ENCODE data around the gene CCDC124.
A peak's percentile ranks its signal among the peaks of the same experiment; 100 is the strongest.

Gene CCDC124

DNA sequence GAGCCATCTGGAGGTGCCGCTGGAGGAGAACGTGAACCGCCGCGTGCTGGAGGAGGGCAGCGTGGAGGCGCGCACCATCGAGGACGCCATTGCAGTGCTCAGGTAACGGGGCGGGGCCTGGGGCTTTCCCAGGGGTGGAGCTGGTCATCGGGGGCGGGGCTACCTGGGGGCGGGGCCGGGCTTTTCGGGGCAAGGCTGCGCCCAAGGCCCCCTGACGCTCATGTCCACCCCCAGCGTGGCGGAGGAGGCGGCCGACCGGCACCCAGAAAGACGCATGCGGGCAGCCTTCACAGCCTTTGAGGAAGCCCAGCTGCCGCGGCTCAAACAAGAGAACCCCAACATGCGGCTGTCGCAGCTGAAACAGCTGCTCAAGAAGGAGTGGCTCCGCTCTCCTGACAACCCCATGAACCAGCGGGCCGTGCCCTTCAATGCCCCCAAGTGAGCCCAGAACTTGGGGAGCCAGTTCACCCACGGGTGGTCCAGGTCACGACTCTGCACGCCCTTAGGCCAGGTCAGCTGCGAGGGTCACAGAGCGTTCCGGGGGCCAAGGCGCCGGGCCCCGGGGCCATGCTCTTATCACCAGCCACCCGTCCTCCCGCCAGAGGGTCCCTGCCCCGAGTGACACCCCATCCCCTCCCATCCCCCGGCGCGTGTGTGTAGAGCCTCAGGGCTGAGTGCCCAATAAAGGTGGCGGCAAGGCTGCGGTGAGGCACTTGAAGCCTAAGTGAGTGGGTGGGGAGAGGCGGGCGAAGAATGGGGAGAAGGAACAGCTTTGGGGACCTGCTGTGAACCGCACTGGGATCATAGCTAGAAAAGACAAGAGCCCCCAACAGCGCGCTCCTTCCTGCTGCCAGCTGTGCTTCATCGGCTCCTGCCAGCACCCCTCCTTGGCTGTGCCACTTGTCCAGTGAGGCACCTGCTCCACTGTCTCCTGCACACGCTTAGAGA lies 10.7 kb downstream of the CCDC124 start:
- Mint-ChIP-seq H3K27me3 (no peaks in the 10 kb centered on the region), H3K27ac (no peak overlapping the region), H3K4me1 (ENCODE audit: low read depth in 2 of 2) (peaks cover 13 to 18% of the 10 kb centered on the region in 2 donors), H3K9me3 (no peaks in the 10 kb centered on the region), H3K36me3 (ENCODE audit: insufficient read depth) (peaks cover 52% of the 10 kb centered on the region), H3K4me3 (no peak overlapping the region)
- DNase-seq (no peak), ATAC-seq (replicated peaks) (no peak)

DNA sequence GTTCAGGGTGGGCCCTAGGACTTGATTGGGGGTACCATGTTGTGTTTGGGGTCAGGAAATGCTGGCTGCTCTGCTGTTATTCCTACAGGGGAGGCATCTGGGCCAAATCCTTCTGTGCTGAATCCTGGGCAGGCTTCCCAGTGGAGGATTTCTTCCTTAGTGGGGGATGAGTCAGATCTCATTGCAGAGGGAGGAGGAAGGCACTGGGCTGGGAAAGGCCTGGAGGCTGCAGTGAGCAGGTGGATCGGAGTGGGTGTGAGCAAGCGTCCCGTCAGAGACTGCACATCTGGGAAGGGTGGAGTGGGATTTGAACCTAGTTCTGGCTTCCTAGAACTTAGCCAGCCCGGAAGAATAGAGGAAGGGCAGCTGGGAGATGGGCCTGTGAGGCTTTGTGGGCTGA lies 11.5 kb downstream of the CCDC124 start:
- DNase-seq, result no peak

DNA sequence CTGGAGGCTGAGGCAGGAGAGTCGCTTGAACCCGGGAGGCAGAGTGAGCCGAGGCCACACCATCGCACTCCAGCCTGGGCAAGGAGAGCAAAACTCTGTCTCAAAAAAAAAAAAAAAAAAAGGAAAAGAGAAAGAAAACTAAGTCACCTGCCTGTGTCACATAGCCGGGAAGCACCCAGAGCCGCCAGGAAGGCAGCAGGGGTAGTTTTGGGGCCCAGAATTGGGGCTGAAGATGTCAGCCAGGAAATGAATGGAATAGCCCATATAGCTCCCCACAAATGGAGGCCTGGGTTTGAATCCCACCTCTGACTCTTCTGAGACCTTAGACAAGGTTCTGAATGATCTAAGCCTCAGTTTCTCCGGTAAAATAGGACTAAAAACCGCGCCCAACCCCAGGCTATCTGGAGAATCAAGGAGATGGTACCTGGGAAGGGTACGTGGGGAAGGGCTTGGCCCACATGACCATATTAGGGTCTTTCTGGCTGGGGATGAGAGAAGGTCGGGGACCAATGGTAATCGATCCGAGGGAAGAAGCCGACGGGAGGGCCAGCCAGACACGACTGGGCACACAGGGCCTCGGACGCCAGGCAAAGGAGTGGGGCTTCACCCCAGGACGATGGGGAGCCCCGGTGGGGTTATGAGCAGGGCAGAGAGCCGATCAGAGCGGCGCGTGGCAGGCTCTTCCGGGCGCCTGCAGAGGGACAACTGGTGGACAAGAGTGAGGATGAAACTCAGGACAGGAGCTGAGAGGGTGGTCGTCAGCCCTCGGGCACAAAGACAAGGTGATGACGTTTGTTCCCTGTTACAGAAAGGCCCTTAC lies 14.4 kb downstream of the CCDC124 start:
- H3K27ac Mint-ChIP-seq, result peak overlapping the region; percentile 95 to 98
- DNase-seq, result no peak
- peaks cover 35 to 40% of the 10 kb centered on the region in 2 donors for H3K4me1 Mint-ChIP-seq (ENCODE audit: low read depth in 2 of 2)
- no peaks in the 10 kb centered on the region for H3K9me3 Mint-ChIP-seq
- peaks cover 25 to 35% of the 10 kb centered on the region in 2 donors for H3K27me3 Mint-ChIP-seq
- peak overlapping the region; percentile 86 to 87 for H3K4me3 Mint-ChIP-seq
- peaks cover 48% of the 10 kb centered on the region for H3K36me3 Mint-ChIP-seq (ENCODE audit: insufficient read depth)
- ATAC-seq (replicated peaks), result peak; percentile 35

More for the DNA sequence above, 11.5 kb downstream of the CCDC124 start:
- Mint-ChIP-seq H3K27me3 (peaks cover 4 to 6% of the 10 kb centered on the region in 2 donors), H3K27ac (peak overlapping the region; percentile 16 to 53), H3K4me1 (ENCODE audit: low read depth in 2 of 2) (peaks cover 21 to 22% of the 10 kb centered on the region in 2 donors), H3K9me3 (no peaks in the 10 kb centered on the region), H3K4me3 (no peak overlapping the region), H3K36me3 (ENCODE audit: insufficient read depth) (peaks cover 51% of the 10 kb centered on the region)
- no peak for ATAC-seq (replicated peaks)

DNA sequence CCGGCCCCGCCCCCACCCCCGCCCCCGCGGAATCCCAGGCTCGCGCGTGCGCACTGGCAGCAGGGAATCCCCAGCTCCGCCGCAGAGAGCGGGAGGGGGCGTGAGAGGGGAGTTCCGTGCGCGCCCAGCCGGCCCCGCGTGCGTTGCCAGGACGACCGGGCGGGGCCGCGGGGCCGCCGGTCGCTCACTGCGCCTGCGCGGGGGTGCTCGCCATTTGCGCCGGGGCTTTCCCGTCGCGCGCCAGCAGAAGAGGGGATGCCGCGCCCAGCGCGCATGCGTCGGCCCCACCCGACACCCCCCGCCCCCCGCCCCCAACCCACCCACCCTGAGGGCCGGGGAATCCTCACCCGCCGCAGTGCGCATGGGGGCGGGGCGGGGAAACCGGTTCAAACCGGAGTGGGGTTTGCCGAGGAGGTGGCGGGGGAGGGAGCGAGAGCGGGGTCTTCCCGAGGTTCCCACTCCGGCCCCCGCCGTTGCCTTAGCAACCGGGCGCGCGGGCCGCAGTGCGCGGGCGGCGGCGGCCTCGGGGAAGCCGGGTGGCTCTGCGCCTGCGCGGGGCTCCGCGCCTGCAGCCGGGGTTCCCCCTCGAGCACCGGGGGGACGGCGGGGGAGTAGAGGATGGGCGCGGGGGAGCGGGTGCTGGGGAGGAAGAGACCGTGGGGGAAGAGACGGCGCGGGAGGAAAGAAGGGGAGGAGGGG lies 15.1 kb downstream of the CCDC124 start:
- peaks cover 39 to 42% of the 10 kb centered on the region in 2 donors for H3K4me1 Mint-ChIP-seq (ENCODE audit: low read depth in 2 of 2)
- H3K36me3 Mint-ChIP-seq (ENCODE audit: insufficient read depth), result peaks cover 51% of the 10 kb centered on the region
- peak; percentile 90 to 95 (median 93) for DNase-seq
- peak overlapping the region; percentile 86 to 87 for H3K4me3 Mint-ChIP-seq
- H3K9me3 Mint-ChIP-seq, result no peaks in the 10 kb centered on the region
- peak; percentile 65 for ATAC-seq (replicated peaks)
- H3K27me3 Mint-ChIP-seq, result peaks cover 31 to 43% of the 10 kb centered on the region in 2 donors
- H3K27ac Mint-ChIP-seq, result peak overlapping the region; percentile 95 to 98

DNA sequence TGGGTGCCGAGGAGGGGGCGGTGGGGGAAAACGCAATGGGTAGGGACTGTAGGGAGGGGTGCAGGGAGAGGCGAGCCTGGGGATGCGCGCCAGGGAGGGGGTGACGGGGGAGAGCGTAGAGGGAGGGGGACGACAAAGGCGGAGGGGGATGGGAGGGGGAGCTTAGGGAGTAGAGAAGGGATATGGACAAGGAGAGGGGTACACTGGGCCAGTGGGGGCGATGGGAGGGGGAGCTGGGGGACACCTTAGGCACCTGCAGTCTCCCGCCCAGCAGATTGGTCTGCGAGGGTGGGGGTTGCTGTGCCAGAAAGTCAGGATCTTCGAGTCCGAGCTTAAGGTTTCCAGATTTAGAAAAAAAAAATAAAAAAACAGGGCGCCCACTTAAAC lies 15.7 kb downstream of the CCDC124 start:
- Mint-ChIP-seq H3K27ac (peak overlapping the region; percentile 67 to 98), H3K4me1 (ENCODE audit: low read depth in 2 of 2) (peaks cover 39 to 42% of the 10 kb centered on the region in 2 donors), H3K36me3 (ENCODE audit: insufficient read depth) (peaks cover 54% of the 10 kb centered on the region), H3K4me3 (peak overlapping the region; percentile 86 to 87), H3K9me3 (no peaks in the 10 kb centered on the region), H3K27me3 (peaks cover 36 to 48% of the 10 kb centered on the region in 2 donors)
- no peak for ATAC-seq (replicated peaks)
- DNase-seq, result no peak

DNA sequence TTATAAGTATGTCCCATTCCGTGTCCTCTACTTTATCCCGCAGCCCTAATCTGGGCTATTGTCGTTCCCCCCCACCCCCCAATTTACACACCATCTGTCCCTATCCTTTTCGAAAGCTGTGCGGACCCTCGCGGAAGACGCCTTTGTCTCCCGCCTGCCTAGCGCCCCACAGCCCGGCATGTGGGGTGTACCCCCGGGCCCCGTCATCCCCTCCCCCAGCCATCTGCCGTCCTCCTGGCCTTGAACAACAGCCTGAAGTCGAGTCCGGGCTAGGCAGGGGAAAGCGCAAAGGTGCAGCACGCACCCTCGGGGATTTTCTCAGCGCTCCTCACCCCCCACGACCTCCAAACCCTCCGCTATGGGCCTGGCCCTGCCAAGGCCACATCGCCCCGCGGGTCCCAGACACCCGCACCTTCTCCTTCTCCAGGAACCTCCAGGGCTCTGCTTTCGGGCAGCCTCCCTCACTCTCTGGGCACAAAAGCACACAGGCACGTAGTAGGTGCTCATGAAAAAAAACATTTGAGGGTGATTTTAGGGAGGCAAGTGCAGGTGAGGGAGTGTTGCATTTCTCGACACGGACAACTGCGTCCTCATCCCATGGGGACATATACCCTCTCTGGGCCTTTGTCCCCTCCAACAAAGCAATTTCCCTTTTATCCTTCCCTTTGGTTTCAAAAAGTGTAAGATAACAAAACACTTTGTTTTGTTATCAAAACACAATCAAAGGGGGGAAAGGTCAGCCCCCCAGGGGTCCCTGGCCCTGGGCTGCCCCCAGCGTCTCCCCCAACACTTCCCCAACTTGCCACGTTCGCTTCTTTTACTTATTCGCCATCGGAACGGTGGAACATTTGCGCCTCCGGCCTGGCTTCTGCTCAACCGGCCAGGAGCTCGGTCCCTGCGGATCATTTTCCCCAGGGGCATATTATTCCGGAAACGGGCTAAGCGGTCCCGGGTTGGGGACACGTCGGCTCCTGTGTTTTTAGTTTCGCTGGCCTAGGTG lies 16.4 kb downstream of the CCDC124 start:
- Mint-ChIP-seq H3K27me3 (peaks cover 42 to 56% of the 10 kb centered on the region in 2 donors), H3K36me3 (ENCODE audit: insufficient read depth) (peaks cover 55% of the 10 kb centered on the region), H3K9me3 (no peaks in the 10 kb centered on the region), H3K4me3 (peak overlapping the region; percentile 86 to 87), H3K4me1 (ENCODE audit: low read depth in 2 of 2) (peaks cover 39 to 42% of the 10 kb centered on the region in 2 donors), H3K27ac (peak overlapping the region; percentile 82 to 98)
- DNase-seq (no peak), ATAC-seq (replicated peaks) (no peak)

DNA sequence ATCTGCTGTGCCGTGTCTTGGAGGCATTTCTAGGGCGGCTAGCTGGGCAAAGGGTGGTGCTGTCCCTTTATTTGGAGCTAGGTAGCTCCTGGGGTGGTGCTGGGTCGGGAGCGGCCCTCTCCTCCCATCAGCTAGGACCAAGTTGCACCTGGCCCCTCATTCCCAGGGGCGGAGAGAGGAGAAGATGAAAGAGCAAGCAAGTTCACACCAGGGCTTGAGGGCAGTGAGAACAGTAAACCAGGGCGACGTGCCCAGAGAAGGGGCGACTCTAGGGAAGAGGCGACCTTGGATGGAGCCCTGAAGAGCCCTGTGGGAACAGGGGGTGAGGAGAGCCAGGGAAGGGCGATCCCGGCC lies 17.1 kb downstream of the CCDC124 start:
- no peak for DNase-seq
- no peak for ATAC-seq (replicated peaks)
- Mint-ChIP-seq H3K36me3 (ENCODE audit: insufficient read depth) (peaks cover 53% of the 10 kb centered on the region), H3K27me3 (peaks cover 48 to 63% of the 10 kb centered on the region in 2 donors), H3K4me1 (ENCODE audit: low read depth in 2 of 2) (peaks cover 39 to 42% of the 10 kb centered on the region in 2 donors), H3K27ac (peak overlapping the region; percentile 82 to 98), H3K4me3 (peak overlapping the region; percentile 86 to 87), H3K9me3 (no peaks in the 10 kb centered on the region)

DNA sequence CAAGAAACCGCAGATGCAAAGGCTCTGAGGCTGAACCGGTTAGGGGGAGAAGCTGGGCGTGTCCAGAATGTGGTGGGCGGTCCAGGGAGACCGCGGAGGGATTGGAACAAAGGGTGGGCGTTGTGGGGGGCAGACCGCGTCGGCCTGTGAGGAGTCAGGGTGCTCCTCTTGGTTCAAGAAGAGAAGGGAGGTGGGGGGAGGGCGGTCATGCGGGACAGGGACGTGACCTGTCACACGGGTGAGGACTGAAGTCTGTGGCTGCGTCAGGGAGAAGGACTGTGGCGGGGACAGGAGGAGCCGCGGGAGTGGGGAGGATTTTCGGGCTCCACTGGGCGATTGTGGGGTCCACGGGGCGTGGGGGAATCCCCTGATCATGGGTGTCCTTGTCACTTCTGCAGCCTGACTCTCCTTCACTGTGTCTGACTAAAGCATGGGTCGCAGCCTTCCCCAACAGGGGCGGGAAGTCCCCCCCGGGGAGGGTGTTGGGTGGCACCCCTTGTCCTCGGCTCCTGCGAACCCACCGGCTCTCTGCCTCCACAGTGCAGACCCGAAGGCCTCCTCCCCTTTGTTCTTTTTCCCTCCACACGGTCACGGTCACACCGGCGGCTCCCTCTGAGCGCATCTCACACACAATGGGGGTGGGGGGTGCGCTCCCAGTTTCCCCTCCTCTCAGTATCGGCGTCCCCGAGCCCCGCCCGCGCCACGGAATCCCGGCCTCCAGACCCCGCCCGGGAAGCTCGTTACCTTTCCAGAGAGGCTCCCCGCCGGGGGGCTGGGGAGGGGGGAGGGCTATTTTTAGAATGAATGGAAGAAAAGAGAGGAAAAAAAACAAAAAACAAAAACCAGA lies 17.7 kb downstream of the CCDC124 start:
- peak overlapping the region; percentile 82 to 98 for H3K27ac Mint-ChIP-seq
- peak overlapping the region; percentile 86 to 87 for H3K4me3 Mint-ChIP-seq
- peak; percentile 54 to 66 (median 60) for DNase-seq
- peaks cover 39 to 42% of the 10 kb centered on the region in 2 donors for H3K4me1 Mint-ChIP-seq (ENCODE audit: low read depth in 2 of 2)
- H3K27me3 Mint-ChIP-seq, result peaks cover 48 to 63% of the 10 kb centered on the region in 2 donors
- peaks cover 53% of the 10 kb centered on the region for H3K36me3 Mint-ChIP-seq (ENCODE audit: insufficient read depth)
- H3K9me3 Mint-ChIP-seq, result no peaks in the 10 kb centered on the region
- ATAC-seq (replicated peaks), result peak; percentile 53

DNA sequence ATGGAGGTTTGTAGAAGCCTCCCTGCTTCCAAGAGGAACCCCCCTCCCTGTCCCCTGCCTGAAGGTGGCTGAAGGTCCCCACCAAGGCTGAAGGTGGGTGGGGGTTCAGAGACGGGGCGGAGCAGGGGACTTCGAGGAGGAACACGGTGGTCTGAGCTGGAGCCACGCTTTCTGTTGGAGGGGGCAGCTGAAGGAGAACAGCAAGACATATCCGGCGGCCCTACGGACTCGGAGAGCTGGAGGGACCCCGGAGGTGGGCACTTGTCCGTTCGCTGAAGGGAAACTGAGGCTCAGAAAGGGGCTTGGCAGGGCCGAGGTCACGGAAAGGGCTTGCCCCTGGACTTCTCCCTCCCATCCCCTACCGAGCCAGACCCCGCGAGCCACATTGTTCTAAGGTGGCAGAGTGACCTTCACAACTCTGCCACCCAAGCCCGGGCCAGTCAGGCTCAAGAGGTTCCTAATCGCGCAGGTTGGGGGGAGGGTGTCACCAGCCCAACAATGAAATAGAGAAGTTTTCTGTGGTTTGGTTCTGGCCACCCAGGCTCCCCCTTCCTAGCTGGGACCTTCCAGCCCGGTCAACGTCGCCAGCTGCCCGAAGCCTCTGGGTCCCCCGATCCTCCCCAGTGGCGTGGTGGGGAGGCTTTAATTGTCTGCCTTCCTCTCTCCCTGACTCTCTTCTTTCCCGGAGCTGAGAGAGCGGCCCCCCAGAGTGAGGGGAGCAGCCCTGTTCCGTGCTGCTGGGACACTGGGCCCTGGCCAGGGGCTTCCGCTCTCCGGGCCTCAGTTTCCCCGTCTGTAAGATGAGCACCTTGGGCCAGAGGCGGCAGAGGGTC lies 18.6 kb downstream of the CCDC124 start:
- peak overlapping the region; percentile 86 to 87 for H3K4me3 Mint-ChIP-seq
- H3K27me3 Mint-ChIP-seq, result peaks cover 49 to 69% of the 10 kb centered on the region in 2 donors
- peak overlapping the region; percentile 82 to 98 for H3K27ac Mint-ChIP-seq
- H3K4me1 Mint-ChIP-seq (ENCODE audit: low read depth in 2 of 2), result peaks cover 33 to 34% of the 10 kb centered on the region in 2 donors
- ATAC-seq (replicated peaks), result no peak
- DNase-seq, result no peak
- H3K36me3 Mint-ChIP-seq (ENCODE audit: insufficient read depth), result peaks cover 47% of the 10 kb centered on the region
- H3K9me3 Mint-ChIP-seq, result no peaks in the 10 kb centered on the region

DNA sequence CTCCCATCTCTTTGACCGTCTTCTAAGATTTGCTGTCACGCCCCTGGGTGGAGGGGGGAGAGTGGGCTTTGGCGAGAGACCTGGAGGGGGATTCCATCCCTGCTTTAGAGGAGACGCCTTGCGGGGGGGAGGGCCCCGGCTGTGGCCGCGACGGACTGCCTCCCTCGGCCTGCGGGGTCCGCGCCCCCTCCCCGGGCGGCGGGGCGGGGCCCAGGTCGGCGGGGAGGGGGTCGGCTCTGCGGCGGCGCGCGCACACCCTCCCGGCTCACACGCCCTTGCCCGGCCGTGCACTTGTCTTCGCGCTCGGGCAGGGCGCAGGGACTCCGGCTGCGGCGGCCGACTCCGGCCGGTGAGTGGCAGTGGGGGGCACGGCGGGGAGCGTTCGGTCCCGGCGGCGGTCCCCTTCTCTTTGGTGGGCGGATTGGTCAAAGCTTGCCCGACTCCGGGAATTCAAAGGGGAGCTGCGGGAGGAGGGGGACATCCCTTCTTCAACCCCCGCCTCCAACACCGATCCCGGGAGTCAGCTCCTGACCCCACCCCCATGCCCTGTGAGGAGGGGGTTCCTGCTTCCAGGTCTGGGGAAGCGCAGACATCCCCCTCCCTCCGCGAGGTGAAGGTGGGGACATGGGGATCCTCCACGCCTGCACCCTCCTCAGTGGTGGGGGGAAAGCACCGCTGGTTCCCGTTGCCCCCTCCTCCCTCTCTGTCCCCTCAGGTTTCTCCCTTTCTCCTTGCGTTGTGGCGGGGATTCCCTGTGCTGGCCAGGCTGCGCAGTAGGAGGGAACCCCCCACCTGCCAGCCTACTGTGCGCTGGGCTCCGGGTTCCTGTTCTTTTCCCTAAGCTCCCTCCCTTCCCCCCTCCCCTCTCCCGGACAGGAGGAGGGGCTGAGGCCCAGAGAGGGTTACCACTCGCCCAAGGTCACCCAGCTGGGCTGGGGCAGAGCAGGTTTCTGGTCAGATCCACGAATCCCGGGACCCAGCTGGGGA lies 19.5 kb downstream of the CCDC124 start:
- Mint-ChIP-seq H3K9me3 (no peaks in the 10 kb centered on the region), H3K4me1 (ENCODE audit: low read depth in 2 of 2) (peaks cover 26 to 28% of the 10 kb centered on the region in 2 donors), H3K4me3 (peak overlapping the region; percentile 86 to 87), H3K36me3 (ENCODE audit: insufficient read depth) (peaks cover 38% of the 10 kb centered on the region), H3K27me3 (peaks cover 54 to 78% of the 10 kb centered on the region in 2 donors), H3K27ac (no peak overlapping the region)
- no peak for DNase-seq
- ATAC-seq (replicated peaks), result no peak
